B cell (primary cell): Measurements from ENCODE around the gene SLC27A5. TPM values are rescaled to one million over a fixed set of nuclear protein-coding genes. Genes with fewer than 3 reads are reported as not detected.
A peak's percentile ranks its signal among the peaks of the same experiment; 100 is the strongest.

Source experiments
- ATAC-seq: fragments of 200-7000 bp; cut with Tn5 transposase; one replicate; pipeline ENCODE4 v1.10.0; 2021; ENCODE audit warnings: low read depth, mild to moderate bottlenecking, moderate number of reproducible peaks, moderate library complexity
- CTCF ChIA-PET: fragments of 350-600 bp; sonication (Branson Sonifier 250); formaldehyde crosslinking; loops from one replicate; lab custom pipeline; 2021; ENCODE audit warnings: antibody characterized with exemption, inconsistent platforms; lab: Charles Lee
- POLR2A ChIA-PET: fragments of 350-600 bp; sonication (Branson Sonifier 250); formaldehyde crosslinking; loops from one replicate; lab custom pipeline; 2021; ENCODE audit warnings: antibody characterized with exemption; lab: Charles Lee
- DNase-seq: peaks from one replicate; pipeline ENCODE4 v3.0.0; 2013
- H2AFZ ChIP-seq: 2 replicates; pipeline ENCODE4 v1.6.1; 2012; ENCODE audit warnings: mild to moderate bottlenecking, low read depth, low read length; ENCODE audit not compliant: insufficient read depth, poor library complexity, severe bottlenecking
- H3K27ac ChIP-seq, 2 donors: 1 replicate in 1 of 2; 2 replicates in 1 of 2; pipeline ENCODE4 v1.5.1; 2012 to 2013; ENCODE audit warnings: low read length in 2 of 2, mild to moderate bottlenecking in 2 of 2, moderate library complexity in 1 of 2
- H3K27me3 ChIP-seq, 4 experiments: fragments of 200-600 bp in 1 of 4; sonication (generic) in 1 of 4; replicated peaks in 1 of 4; 1 replicate in 2 of 4; 2 replicates in 2 of 4; pipeline versions ENCODE4 v1.6.1 to v1.7.0; 2013 to 2016; ENCODE audit warnings: low read length in 3 of 4, mild to moderate bottlenecking in 2 of 4, mixed read lengths in 1 of 4, moderate library complexity in 1 of 4; ENCODE audit not compliant: insufficient read depth in 4 of 4, control insufficient read depth in 3 of 4; ENCODE audit errors: control extremely low read depth in 1 of 4
- H3K36me3 ChIP-seq, 2 experiments: replicated peaks in 1 of 2; 1 replicate in 1 of 2; 2 replicates in 1 of 2; pipeline versions ENCODE4 v1.6.1 to v1.7.1; 2013; ENCODE audit warnings: low read length in 1 of 2; ENCODE audit not compliant: insufficient read depth in 2 of 2, control insufficient read depth in 1 of 2; ENCODE audit errors: control extremely low read depth in 1 of 2, extremely low read depth in 1 of 2
- H3K4me1 ChIP-seq, 2 donors: fragments of 200-600 bp in 1 of 2; sonication (generic) in 1 of 2; 1 replicate in 1 of 2; 2 replicates in 1 of 2; pipeline versions ENCODE4 v1.5.1 to v1.6.1; 2013 to 2017; ENCODE audit warnings: low read length in 2 of 2; ENCODE audit not compliant: control insufficient read depth in 2 of 2, insufficient read depth in 2 of 2
- H3K4me2 ChIP-seq: replicated peaks from 2 replicates; pipeline ENCODE3; 2012; ENCODE audit warnings: mild to moderate bottlenecking, low read depth, low read length; ENCODE audit not compliant: poor library complexity, severe bottlenecking
- H3K4me3 ChIP-seq, 5 experiments: fragments of 200-600 bp in 1 of 5; sonication (generic) in 1 of 5; 1 replicate in 3 of 5; 2 replicates in 2 of 5; pipeline versions ENCODE4 v1.5.1 to v1.7.0; 2011 to 2016; ENCODE audit warnings: low read length in 4 of 5, mild to moderate bottlenecking in 4 of 5, low read depth in 2 of 5, control low read depth in 1 of 5, moderate library complexity in 1 of 5; ENCODE audit not compliant: insufficient read depth in 1 of 5; ENCODE audit errors: control extremely low read depth in 1 of 5, extremely low read depth in 1 of 5
- H3K79me2 ChIP-seq: fragments of 200-600 bp; sonication (generic); one replicate; pipeline ENCODE4 v1.6.0; 2016; ENCODE audit warnings: low read length; ENCODE audit not compliant: control insufficient read depth, insufficient read depth
- H3K9ac ChIP-seq: fragments of 200-600 bp; sonication (generic); 2 replicates; pipeline ENCODE4 v1.6.1; 2017; ENCODE audit warnings: mild to moderate bottlenecking, low read length, moderate library complexity
- H3K9me3 ChIP-seq, 3 donors: one replicate each; pipeline versions ENCODE4 v1.6.1 to v1.7.1; 2013; ENCODE audit warnings: low read length in 2 of 3; ENCODE audit not compliant: control insufficient read depth in 2 of 3, insufficient read depth in 1 of 3; ENCODE audit errors: control extremely low read depth in 1 of 3
- H4K20me1 ChIP-seq: 2 replicates; pipeline ENCODE4 v1.6.0; 2012; ENCODE audit warnings: mild to moderate bottlenecking, low read length; ENCODE audit not compliant: insufficient read depth, control insufficient read depth, poor library complexity, severe bottlenecking
- H3K27ac Mint-ChIP-seq: one replicate; pipeline ENCODE4 v1.8.0; 2021; ENCODE audit warnings: mixed read lengths
- H3K27me3 Mint-ChIP-seq: one replicate; pipeline ENCODE4 v1.8.0; 2021; ENCODE audit warnings: mixed read lengths
- H3K4me1 Mint-ChIP-seq: one replicate; pipeline ENCODE4 v1.8.0; 2021; ENCODE audit warnings: mixed read lengths
- H3K4me3 Mint-ChIP-seq: one replicate; pipeline ENCODE4 v1.8.0; 2021; ENCODE audit warnings: mixed read lengths
- H3K9me3 Mint-ChIP-seq: one replicate; pipeline ENCODE4 v1.8.0; 2022; ENCODE audit warnings: mixed read lengths; ENCODE audit not compliant: insufficient read depth
- EZH2 ChIP-seq: IDR thresholded peaks from 2 replicates; pipeline ENCODE4 v1.6.1; 2012; ENCODE audit warnings: borderline replicate concordance, low read depth, mild to moderate bottlenecking, moderate library complexity, low read length; ENCODE audit not compliant: insufficient read depth, poor library complexity, severe bottlenecking
- WGBS: methylation state at CpG from one replicate; pipeline ENCODE4 v1.1.5; 2013; ENCODE audit warnings: missing lambda C conversion rate; ENCODE audit not compliant: insufficient coverage; 5-methylcytosine and 5-hydroxymethylcytosine counted together
- intact Hi-C: fragments of 100-400 bp; cut with micrococcal nuclease; formaldehyde crosslinking; loops from one replicate; pipeline ENCODE4 v1.10.0; 2022
- polyA plus RNA-seq: library from polyadenylated mRNA; depleted of rRNA; stranded (reverse); fragments of >200 nt; gene quantifications from 2 replicates; pipeline ENCODE4 v1.2.3, GENCODE V29; 2012
- total RNA-seq, 2 donors: library from RNA; stranded (reverse); fragments of 120-200 nt in 1 of 2; gene quantifications; 1 replicate in 1 of 2; 2 replicates in 1 of 2; pipeline versions ENCODE4 v1.2.3 to v1.2.4, GENCODE V29; 2013 to 2022
- TF ChIP-seq, protein P1 (sequence below): fragments of 200-600 bp; IDR thresholded peaks from one replicate; pipeline ENCODE4 v1.8.0; 2022; ENCODE audit warnings: antibody characterized with exemption, mild to moderate bottlenecking

The SLC27A5 gene
- total and polyA plus RNA-seq, 2 donors (not counting 1 experiment from before 2014, with no cell fraction given) = 8.9 to 11.8 TPM

DNA sequence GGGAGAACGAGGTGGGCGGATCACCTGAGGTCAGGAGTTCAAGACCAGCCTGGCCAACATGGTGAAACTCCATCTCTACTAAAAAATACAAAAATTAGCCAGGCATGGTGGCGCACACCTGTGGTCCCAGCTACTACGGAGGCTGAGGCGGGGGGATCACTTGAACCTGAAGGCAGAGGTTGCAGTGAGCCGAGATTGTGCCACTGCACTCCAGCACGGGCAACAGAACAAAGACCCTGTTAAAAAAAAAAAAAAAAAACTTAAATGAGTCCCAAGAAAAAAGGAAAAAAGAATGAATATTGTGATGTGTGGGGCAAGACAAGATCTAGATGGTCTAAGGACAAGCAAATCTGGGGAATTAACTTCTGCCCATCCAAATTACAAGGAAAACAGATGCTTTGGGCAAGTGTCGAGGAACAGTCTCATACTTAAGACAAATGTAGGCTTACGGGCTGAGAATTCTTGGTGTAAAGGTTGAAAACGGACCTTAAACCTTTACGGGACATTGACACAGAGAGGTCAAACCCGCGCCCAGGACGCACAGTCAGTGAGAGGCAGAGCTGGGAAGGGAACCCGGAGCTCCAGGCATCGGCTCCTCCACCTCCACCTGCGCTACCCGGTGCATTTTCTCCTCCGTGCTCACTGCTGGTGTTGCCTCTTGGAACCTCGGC, 45.6 kb downstream of the SLC27A5 start:
- intact Hi-C loops = loop anchor here (1.0 to 2.0 kb wide), 8 partner anchors 10 to 161 kb away; partner anchors contain the start of genes ERVK3-1, RPS5, TRIM28 and ZNF132
- ChIA-PET CTCF (interaction anchor here (0.9 kb wide), 1 partner anchor 161 kb away, joined by 3 read pairs; the partner anchor contains the start of gene ERVK3-1), POLR2A (interaction anchor here (0.6 to 1.7 kb wide), 3 partner anchors 11 to 104 kb away, joined by 3 to 4 read pairs (median 3); partner anchors contain the start of gene ZNF497)
- no peaks in the 10 kb centered on the region for H3K9me3 Mint-ChIP-seq
- H3K36me3 ChIP-seq = peaks cover 0 to 3% of the 10 kb centered on the region in 2 experiments
- TF ChIP-seq EZH2 = no peak
- TF ChIP-seq, protein P1, sequence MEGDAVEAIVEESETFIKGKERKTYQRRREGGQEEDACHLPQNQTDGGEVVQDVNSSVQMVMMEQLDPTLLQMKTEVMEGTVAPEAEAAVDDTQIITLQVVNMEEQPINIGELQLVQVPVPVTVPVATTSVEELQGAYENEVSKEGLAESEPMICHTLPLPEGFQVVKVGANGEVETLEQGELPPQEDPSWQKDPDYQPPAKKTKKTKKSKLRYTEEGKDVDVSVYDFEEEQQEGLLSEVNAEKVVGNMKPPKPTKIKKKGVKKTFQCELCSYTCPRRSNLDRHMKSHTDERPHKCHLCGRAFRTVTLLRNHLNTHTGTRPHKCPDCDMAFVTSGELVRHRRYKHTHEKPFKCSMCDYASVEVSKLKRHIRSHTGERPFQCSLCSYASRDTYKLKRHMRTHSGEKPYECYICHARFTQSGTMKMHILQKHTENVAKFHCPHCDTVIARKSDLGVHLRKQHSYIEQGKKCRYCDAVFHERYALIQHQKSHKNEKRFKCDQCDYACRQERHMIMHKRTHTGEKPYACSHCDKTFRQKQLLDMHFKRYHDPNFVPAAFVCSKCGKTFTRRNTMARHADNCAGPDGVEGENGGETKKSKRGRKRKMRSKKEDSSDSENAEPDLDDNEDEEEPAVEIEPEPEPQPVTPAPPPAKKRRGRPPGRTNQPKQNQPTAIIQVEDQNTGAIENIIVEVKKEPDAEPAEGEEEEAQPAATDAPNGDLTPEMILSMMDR = no peak
- H4K20me1 ChIP-seq = peaks cover 4% of the 10 kb centered on the region
- H3K9me3 ChIP-seq = peaks cover 0 to 6% (median 0%) of the 10 kb centered on the region in 3 donors
- peaks cover 26% of the 10 kb centered on the region for H3K4me1 Mint-ChIP-seq
- no peaks in the 10 kb centered on the region for H3K27me3 Mint-ChIP-seq
- H3K9ac ChIP-seq = peak overlapping the region; percentile 89
- H3K27ac Mint-ChIP-seq = peak overlapping the region; percentile 85
- no peaks in the 10 kb centered on the region for H3K27me3 ChIP-seq
- 35% methylated on average over 18 of the region's 20 CpGs for WGBS
- peak overlapping the region; percentile 85 for H3K4me3 Mint-ChIP-seq
- no peak overlapping the region for H3K27ac ChIP-seq
- peak overlapping the region; percentile 30 to 91 (median 89) for H3K4me3 ChIP-seq
- ATAC-seq (peak; percentile 18), DNase-seq (no peak)
- peak overlapping the region; percentile 93 for H2AFZ ChIP-seq
- H3K79me2 ChIP-seq = peaks cover 24% of the 10 kb centered on the region
- H3K4me1 ChIP-seq = peaks cover 8 to 25% of the 10 kb centered on the region in 2 donors
- peak overlapping the region; percentile 78 for H3K4me2 ChIP-seq

DNA sequence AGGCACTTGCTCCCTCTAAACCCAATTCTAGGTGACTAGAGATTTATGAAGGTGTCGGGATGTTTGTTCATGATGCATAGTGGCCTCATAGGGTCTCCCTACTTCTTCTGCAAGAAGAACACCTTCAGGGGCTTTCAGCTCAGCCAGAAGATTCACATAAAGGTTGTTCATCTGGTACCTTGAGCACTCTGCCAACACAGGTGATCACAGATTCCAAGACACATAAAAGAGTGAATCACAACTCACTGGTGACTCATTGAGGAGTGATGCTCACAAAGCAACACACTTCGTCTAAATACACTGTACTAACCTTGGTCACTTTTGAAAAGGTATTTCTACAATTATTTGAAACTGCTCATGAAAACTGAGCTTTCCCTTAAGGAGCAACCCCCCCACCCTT, 51.8 kb downstream of the SLC27A5 start:
- Histone ChIP-seq H3K9me3 (peaks cover 0 to under 1% (median 0%) of the 10 kb centered on the region in 3 donors), H3K9ac (no peak overlapping the region), H3K79me2 (no peaks in the 10 kb centered on the region), H3K4me2 (no peak overlapping the region), H3K4me1 (peaks cover 0 to 4% of the 10 kb centered on the region in 2 donors), H3K4me3 (no peak overlapping the region), H4K20me1 (no peaks in the 10 kb centered on the region), H3K27ac (no peak overlapping the region), H3K36me3 (peaks cover 0 to 6% of the 10 kb centered on the region in 2 experiments), H2AFZ (no peak overlapping the region), H3K27me3 (no peaks in the 10 kb centered on the region)
- TF ChIP-seq EZH2 = no peak
- TF ChIP-seq, protein P1 = no peak
- Mint-ChIP-seq H3K27ac (no peak overlapping the region), H3K4me3 (no peak overlapping the region), H3K4me1 (peaks cover 2% of the 10 kb centered on the region), H3K27me3 (no peaks in the 10 kb centered on the region), H3K9me3 (no peaks in the 10 kb centered on the region)
- no peak for ATAC-seq
- WGBS = no CpG with 5 or more reads among the region's 2 CpGs
- ChIA-PET POLR2A (no interaction called here), CTCF (no interaction called here)
- DNase-seq = no peak
- intact Hi-C loops = no loop called here
